Neural cell (in vitro differentiated cells): Measurements from ENCODE around the gene CBY1. TPM values are rescaled to one million over a fixed set of nuclear protein-coding genes. Genes with fewer than 3 reads are reported as not detected.

Experiments
- H2AFZ ChIP-seq: fragments of 200-600, 300-800 bp; sonication (generic), shearing (Covaris generic); 2 replicates; pipeline ENCODE4 v1.6.0; 2014; ENCODE audit warnings: low read depth, mild to moderate bottlenecking, antibody characterized with exemption, low read length, moderate library complexity
- H3F3A ChIP-seq: fragments of 200-600 bp; shearing (Covaris generic); 2 replicates; pipeline ENCODE4 v1.6.1; 2016; ENCODE audit warnings: mild to moderate bottlenecking, moderate library complexity, mixed read lengths, antibody characterized with exemption, low read length; ENCODE audit not compliant: insufficient read depth, poor library complexity, severe bottlenecking
- H3K27ac ChIP-seq: fragments of 200-600, 300-800 bp; sonication (generic), shearing (Covaris generic); 2 replicates; pipeline ENCODE4 v1.5.1; 2014; ENCODE audit warnings: mild to moderate bottlenecking, low read length, moderate library complexity
- H3K27me3 ChIP-seq: fragments of 300-800, 200-600 bp; sonication (generic), shearing (Covaris generic); 2 replicates; pipeline ENCODE4 v1.6.0; 2014; ENCODE audit warnings: mild to moderate bottlenecking, low read depth, low read length, moderate library complexity; ENCODE audit not compliant: insufficient read depth
- H3K36me3 ChIP-seq: fragments of 300-800, 200-600 bp; sonication (generic), shearing (Covaris generic); 2 replicates; pipeline ENCODE4 v1.5.1; 2014; ENCODE audit warnings: mild to moderate bottlenecking, antibody characterized with exemption, low read length, moderate library complexity; ENCODE audit not compliant: insufficient read depth
- H3K4me2 ChIP-seq: fragments of 300-800, 200-600 bp; sonication (generic), shearing (Covaris generic); 2 replicates; pipeline ENCODE4 v1.6.0; 2014; ENCODE audit warnings: mild to moderate bottlenecking, low read length
- H3K4me3 ChIP-seq: fragments of 300-800, 200-600 bp; sonication (generic), shearing (Covaris generic); 2 replicates; pipeline ENCODE4 v1.5.1; 2014; ENCODE audit warnings: mild to moderate bottlenecking, low read length, moderate library complexity
- H3K79me2 ChIP-seq: fragments of 200-600 bp; shearing (Covaris generic); replicated peaks from 2 replicates; pipeline ENCODE4 v1.6.0; 2014; ENCODE audit warnings: mild to moderate bottlenecking, low read length, moderate library complexity; ENCODE audit not compliant: insufficient read depth
- H3K9ac ChIP-seq: fragments of 300-800, 200-600 bp; sonication (generic), shearing (Covaris generic); 2 replicates; pipeline ENCODE4 v1.6.1; 2016; ENCODE audit warnings: mild to moderate bottlenecking, low read length, mixed read lengths
- H3K9me2 ChIP-seq: fragments of 200-600 bp; shearing (Covaris generic); 2 replicates; pipeline ENCODE4 v1.6.1; 2016; ENCODE audit warnings: mild to moderate bottlenecking, low read length, mixed read lengths; ENCODE audit not compliant: insufficient read depth
- H3K9me3 ChIP-seq: fragments of 200-600, 300-800 bp; sonication (generic), shearing (Covaris generic); 2 replicates; pipeline ENCODE4 v1.6.1; 2016; ENCODE audit warnings: mild to moderate bottlenecking, mixed run types, low read length, moderate library complexity, mixed read lengths
- H4K20me1 ChIP-seq: fragments of 200-600 bp; shearing (Covaris generic); 2 replicates; pipeline ENCODE4 v1.6.1; 2016; ENCODE audit warnings: mild to moderate bottlenecking, mixed run types; ENCODE audit not compliant: insufficient read depth
- CTCF ChIP-seq: fragments of 450-650 bp; IDR thresholded peaks from 2 replicates; pipeline ENCODE4 v1.5.1; 2014; ENCODE audit warnings: antibody characterized with exemption, mild to moderate bottlenecking, moderate library complexity; ENCODE audit not compliant: poor library complexity, severe bottlenecking
- EP300 ChIP-seq: fragments of 450-650 bp; conservative IDR thresholded peaks from 2 replicates; pipeline ENCODE4 v1.6.1; 2014; ENCODE audit warnings: antibody characterized with exemption, mild to moderate bottlenecking, moderate library complexity; ENCODE audit not compliant: poor library complexity, severe bottlenecking
- EZH2 ChIP-seq: fragments of 200-600, 300-800 bp; shearing (Covaris generic), sonication (generic); IDR thresholded peaks from 2 replicates; pipeline ENCODE4 v1.6.1; 2014; ENCODE audit warnings: antibody characterized with exemption, low read length, borderline replicate concordance, mild to moderate bottlenecking; ENCODE audit not compliant: insufficient read depth, poor library complexity, severe bottlenecking
- MXI1 ChIP-seq: fragments of 450-650 bp; conservative IDR thresholded peaks from 2 replicates; pipeline ENCODE4 v1.6.1; 2014; ENCODE audit warnings: antibody characterized with exemption, mild to moderate bottlenecking; ENCODE audit not compliant: poor library complexity, severe bottlenecking
- POLR2AphosphoS5 ChIP-seq: IDR thresholded peaks from 2 replicates; pipeline ENCODE4 v1.6.1; 2012
- RAD21 ChIP-seq: fragments of 450-650 bp; conservative IDR thresholded peaks from 2 replicates; pipeline ENCODE4 v1.6.1; 2014; ENCODE audit warnings: antibody characterized with exemption, mild to moderate bottlenecking, moderate library complexity
- SMC3 ChIP-seq: fragments of 450-650 bp; conservative IDR thresholded peaks from 2 replicates; pipeline ENCODE4 v1.6.1; 2014; ENCODE audit warnings: antibody characterized with exemption, mild to moderate bottlenecking, moderate library complexity; ENCODE audit not compliant: poor library complexity
- TAF1 ChIP-seq: IDR thresholded peaks from 2 replicates; pipeline ENCODE4 v1.6.1; 2012; ENCODE audit warnings: low read depth
- polyA plus RNA-seq: library from polyadenylated mRNA; depleted of rRNA; stranded (reverse); fragments of >200 nt; gene quantifications from 2 replicates; pipeline ENCODE4 v1.2.3, GENCODE V29; 2014
- TF ChIP-seq, protein P1 (sequence below): IDR thresholded peaks from 2 replicates; pipeline ENCODE4 v1.6.1; 2012; ENCODE audit warnings: borderline replicate concordance

CBY1 gene
- polyA plus RNA-seq, 1 donor from 2014 or later = 51.4 TPM

- H3K27ac ChIP-seq = no peak overlapping the region
- no peak overlapping the region for H3K4me3 ChIP-seq
- TF ChIP-seq MXI1 (no peak), EP300 (no peak), TAF1 (no peak), POLR2AphosphoS5 (no peak), CTCF (no peak), SMC3 (no peak), EZH2 (no peak), RAD21 (no peak)
- TF ChIP-seq, protein P1, sequence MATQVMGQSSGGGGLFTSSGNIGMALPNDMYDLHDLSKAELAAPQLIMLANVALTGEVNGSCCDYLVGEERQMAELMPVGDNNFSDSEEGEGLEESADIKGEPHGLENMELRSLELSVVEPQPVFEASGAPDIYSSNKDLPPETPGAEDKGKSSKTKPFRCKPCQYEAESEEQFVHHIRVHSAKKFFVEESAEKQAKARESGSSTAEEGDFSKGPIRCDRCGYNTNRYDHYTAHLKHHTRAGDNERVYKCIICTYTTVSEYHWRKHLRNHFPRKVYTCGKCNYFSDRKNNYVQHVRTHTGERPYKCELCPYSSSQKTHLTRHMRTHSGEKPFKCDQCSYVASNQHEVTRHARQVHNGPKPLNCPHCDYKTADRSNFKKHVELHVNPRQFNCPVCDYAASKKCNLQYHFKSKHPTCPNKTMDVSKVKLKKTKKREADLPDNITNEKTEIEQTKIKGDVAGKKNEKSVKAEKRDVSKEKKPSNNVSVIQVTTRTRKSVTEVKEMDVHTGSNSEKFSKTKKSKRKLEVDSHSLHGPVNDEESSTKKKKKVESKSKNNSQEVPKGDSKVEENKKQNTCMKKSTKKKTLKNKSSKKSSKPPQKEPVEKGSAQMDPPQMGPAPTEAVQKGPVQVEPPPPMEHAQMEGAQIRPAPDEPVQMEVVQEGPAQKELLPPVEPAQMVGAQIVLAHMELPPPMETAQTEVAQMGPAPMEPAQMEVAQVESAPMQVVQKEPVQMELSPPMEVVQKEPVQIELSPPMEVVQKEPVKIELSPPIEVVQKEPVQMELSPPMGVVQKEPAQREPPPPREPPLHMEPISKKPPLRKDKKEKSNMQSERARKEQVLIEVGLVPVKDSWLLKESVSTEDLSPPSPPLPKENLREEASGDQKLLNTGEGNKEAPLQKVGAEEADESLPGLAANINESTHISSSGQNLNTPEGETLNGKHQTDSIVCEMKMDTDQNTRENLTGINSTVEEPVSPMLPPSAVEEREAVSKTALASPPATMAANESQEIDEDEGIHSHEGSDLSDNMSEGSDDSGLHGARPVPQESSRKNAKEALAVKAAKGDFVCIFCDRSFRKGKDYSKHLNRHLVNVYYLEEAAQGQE = no peak
- no peaks in the 10 kb centered on the region for H3K36me3 ChIP-seq
- H3F3A ChIP-seq = no peaks in the 10 kb centered on the region
- H4K20me1 ChIP-seq = no peaks in the 10 kb centered on the region
- H3K9me3 ChIP-seq = no peaks in the 10 kb centered on the region
- H3K27me3 ChIP-seq = no peaks in the 10 kb centered on the region
- no peak overlapping the region for H3K9ac ChIP-seq
- no peaks in the 10 kb centered on the region for H3K79me2 ChIP-seq
- no peaks in the 10 kb centered on the region for H3K9me2 ChIP-seq
- H2AFZ ChIP-seq = no peak overlapping the region
- no peak overlapping the region for H3K4me2 ChIP-seq
These were observed 23.9 kb upstream of the CBY1 start for GRCh38 chr22:38632528-38632927.

- no peaks in the 10 kb centered on the region for H3F3A ChIP-seq
- H3K9me2 ChIP-seq = no peaks in the 10 kb centered on the region
- H3K9ac ChIP-seq = no peak overlapping the region
- no peak overlapping the region for H3K27ac ChIP-seq
- H3K36me3 ChIP-seq = no peaks in the 10 kb centered on the region
- H3K27me3 ChIP-seq = no peaks in the 10 kb centered on the region
- no peak overlapping the region for H3K4me2 ChIP-seq
- no peak overlapping the region for H3K4me3 ChIP-seq
- no peaks in the 10 kb centered on the region for H3K79me2 ChIP-seq
- no peaks in the 10 kb centered on the region for H4K20me1 ChIP-seq
- H2AFZ ChIP-seq = no peak overlapping the region
- TF ChIP-seq CTCF (no peak), EZH2 (no peak), SMC3 (no peak), EP300 (no peak), TAF1 (no peak), POLR2AphosphoS5 (no peak), MXI1 (no peak)
- no peaks in the 10 kb centered on the region for H3K9me3 ChIP-seq
These were observed 18.2 kb upstream of the CBY1 start for GRCh38 chr22:38638216-38638615.
